LNCaP clone FGC (cell line): ENCODE data around the gene POC1B.

Source experiments
- DNase-seq: peaks from one replicate; pipeline ENCODE4 v3.0.0-alpha.2; 2011; ENCODE audit warnings: low read depth
- H3K4me3 ChIP-seq: 2 replicates; pipeline ENCODE4 v1.5.1; 2011; ENCODE audit warnings: mild to moderate bottlenecking, low read depth, low read length, control low read depth
- TF ChIP-seq, protein P1 (sequence below): IDR thresholded peaks from 2 replicates; pipeline ENCODE4 v1.5.1; 2012; ENCODE audit warnings: mild to moderate bottlenecking; ENCODE audit not compliant: control insufficient read depth, insufficient read depth; ENCODE audit errors: extremely low read depth

POC1B gene

DNA sequence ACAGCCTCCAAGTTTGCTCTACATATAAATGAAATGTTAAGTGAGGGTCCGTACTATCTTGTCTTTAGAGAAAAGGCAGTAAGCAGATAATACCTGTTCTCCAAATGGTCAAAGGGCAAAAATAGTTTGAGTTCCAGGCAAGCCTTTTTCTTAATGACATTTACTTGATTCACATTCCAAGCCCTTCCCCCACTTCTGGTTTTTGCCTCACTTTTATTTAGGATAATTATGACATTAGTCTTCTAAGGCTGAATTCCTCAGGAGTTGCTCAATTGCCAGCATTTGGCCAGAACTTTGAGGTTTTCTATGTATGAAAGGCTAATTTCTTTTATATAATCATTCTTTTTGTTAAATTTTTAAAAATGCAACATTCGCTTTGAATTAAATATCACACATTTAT lies 111.0 kb downstream of the POC1B start:
- TF ChIP-seq, protein P1, sequence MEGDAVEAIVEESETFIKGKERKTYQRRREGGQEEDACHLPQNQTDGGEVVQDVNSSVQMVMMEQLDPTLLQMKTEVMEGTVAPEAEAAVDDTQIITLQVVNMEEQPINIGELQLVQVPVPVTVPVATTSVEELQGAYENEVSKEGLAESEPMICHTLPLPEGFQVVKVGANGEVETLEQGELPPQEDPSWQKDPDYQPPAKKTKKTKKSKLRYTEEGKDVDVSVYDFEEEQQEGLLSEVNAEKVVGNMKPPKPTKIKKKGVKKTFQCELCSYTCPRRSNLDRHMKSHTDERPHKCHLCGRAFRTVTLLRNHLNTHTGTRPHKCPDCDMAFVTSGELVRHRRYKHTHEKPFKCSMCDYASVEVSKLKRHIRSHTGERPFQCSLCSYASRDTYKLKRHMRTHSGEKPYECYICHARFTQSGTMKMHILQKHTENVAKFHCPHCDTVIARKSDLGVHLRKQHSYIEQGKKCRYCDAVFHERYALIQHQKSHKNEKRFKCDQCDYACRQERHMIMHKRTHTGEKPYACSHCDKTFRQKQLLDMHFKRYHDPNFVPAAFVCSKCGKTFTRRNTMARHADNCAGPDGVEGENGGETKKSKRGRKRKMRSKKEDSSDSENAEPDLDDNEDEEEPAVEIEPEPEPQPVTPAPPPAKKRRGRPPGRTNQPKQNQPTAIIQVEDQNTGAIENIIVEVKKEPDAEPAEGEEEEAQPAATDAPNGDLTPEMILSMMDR, result no peak
- H3K4me3 ChIP-seq, result no peak overlapping the region
- DNase-seq, result no peak

DNA sequence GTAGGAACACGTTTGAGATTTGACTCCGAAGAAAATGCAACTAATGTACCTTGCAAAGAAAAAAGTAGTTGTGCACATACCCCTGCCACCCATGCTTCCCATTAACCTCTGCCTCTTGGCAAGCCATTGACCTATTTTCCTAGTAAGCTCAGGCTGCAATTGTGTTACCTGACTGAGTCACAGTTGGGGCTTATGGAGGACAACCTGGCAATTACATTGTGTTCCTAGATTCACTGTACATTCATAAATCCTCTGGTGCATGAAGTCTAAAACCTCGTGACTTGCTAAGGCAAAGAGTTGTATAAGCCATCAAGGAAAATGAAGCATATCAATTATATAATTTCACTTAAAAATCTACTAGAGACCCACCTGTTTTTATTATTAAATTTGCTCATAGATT lies 111.5 kb downstream of the POC1B start:
- H3K4me3 ChIP-seq, result no peak overlapping the region
- TF ChIP-seq, protein P1, result no peak
- DNase-seq, result no peak

DNA sequence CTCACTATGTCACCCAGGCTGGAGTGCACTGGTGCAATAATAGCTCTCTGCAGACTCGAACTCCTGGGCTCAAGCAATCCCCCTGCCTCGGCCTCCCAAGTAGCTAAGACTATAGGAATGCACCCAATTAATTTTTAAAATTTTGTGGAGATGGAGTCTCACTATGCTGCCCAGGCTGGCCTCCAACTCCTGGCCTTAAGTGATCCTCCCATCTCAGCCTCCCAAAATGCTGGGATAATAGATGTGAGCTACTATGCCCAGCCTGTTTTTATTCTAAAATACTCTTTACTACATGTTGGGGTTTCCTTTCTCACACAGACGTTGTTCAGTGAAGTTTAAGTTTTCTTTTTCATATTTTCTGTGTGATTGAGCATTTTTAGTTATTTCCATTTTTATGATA lies 112.6 kb downstream of the POC1B start:
- no peak overlapping the region for H3K4me3 ChIP-seq
- TF ChIP-seq, protein P1, result no peak
- DNase-seq, result no peak

DNA sequence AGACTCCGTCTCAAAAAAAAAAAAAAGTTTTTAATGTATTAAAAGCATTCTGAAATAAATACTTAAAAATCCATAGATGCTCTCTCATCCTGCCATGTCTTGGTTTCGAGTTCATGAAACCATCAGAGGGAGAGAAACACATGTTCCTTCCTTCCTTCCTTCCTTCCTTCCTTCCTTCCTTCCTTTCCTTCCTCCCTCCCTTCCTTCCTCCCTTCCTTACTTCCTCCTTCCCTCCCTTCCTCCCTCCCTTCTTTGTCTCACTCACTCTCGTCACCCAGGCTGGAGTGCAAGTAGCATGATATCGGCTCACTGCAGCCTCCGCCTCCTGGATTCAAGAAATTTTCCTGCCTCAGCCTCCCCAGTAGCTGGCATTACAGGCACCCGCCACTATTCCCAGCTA lies 113.2 kb downstream of the POC1B start:
- no peak for DNase-seq
- TF ChIP-seq, protein P1, result no peak
- no peak overlapping the region for H3K4me3 ChIP-seq

DNA sequence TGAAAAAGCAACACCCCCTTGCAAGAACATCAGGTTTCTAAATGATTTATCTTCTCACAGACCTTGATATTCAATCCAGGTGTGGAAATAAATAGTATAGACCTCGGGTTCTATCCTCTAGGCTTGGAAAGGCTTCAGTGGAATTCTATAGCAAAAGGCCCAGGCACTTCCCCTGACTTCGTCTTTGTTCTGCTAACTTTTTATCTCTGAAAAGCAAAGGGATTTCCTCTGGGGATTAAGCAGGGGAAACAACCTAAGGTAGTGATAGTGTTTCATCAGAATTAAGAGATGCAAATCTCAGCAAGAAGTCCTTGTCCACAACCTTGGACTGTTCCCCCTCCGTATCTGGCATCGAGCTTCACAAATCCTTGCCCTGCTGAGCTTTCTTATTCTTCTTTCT lies 114.0 kb downstream of the POC1B start:
- no peak overlapping the region for H3K4me3 ChIP-seq
- no peak for DNase-seq
- TF ChIP-seq, protein P1, result no peak

DNA sequence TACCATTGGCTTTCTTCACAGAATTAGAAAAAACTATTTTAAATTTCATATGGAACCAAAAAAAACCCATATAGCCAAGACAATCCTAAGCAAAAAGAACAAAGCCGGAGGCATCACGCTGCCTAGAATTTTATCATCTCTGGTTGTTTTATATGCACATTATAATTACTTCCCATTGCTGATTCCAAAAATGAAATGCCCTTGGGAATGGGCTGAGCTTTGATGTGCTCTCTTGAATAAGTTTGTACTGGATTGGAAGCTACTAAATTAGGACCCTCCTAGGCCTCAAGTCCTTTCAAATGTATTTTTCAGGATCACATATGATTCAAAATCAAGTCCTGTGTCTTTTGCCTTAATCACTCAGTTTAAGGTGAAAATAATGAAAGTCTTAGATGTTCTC lies 114.6 kb downstream of the POC1B start:
- TF ChIP-seq, protein P1, result no peak
- H3K4me3 ChIP-seq, result no peak overlapping the region
- no peak for DNase-seq

DNA sequence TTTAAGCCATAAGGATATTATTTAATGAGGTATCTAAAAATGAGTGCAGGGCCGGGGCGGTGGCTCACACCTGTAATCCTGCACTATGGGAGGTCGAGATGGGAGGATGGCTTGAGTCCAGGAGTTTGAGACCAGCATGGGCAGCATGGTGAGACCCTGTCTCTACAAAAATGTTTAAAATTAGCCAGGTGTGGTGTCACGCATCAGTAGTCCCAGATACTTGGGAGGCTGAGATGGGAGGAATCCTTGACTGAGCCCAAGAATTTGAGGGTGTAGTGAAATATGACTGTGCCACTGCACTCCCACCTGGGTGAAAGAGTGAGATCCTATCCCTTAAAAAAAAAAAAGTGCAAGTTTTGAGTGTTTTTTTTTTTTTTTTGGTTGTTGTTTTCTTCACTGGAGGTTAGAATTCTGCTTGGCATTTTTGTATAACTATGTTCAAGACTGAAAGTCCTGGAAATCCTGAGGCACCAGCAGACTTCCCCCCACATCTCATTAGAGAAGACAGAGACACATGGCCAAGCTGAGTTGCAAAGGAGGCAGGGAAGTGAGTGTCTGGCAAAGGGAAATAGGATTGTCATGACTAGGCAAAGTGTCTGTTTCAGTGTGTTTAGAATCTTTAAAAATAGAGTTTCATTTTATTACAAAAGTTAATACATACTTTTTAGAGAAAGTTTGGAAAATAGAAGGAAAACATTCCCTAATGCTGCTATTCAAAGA lies 120.1 kb downstream of the POC1B start:
- no peak for DNase-seq

More for the DNA sequence above, 120.1 kb downstream of the POC1B start:
- no peak overlapping the region for H3K4me3 ChIP-seq
- TF ChIP-seq, protein P1, result no peak
